Measurements from ENCODE around the gene FOXF1.

FOXF1 gene

DNA sequence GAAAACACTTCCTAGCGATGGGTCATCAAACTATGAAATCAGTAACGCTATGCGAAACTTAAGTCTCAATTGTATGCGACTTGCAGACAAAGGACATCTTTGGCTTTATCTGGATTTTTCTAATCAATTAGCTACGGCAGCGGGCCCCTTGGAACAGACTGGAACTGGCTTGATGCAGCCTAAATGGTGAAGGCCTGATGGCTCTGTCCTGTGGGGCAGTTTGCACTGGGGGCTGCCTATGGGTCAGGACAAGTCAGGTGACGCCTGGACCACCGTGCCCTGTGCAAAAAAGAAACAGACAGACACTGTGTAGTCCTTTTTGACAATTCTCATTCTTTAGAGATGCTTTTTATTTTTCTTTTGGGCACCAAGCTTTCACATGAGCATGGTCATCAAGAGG is 22.7 kb downstream of the FOXF1 start:
- DNase-seq (ENCODE audit: low read depth in 2 of 2), result no peak

- DNase-seq (ENCODE audit: low read depth in 2 of 2), result no peak
These were observed 23.5 kb downstream of the FOXF1 start for GRCh38 chr16:86533767-86534351.

- DNase-seq (ENCODE audit: low read depth in 2 of 2), result no peak
These were observed 24.7 kb downstream of the FOXF1 start for GRCh38 chr16:86534779-86535615.

GRCh38 chr16:86536621-86537020 is 26.3 kb downstream of the FOXF1 start:
- no peak for DNase-seq (ENCODE audit: low read depth in 2 of 2)

DNA sequence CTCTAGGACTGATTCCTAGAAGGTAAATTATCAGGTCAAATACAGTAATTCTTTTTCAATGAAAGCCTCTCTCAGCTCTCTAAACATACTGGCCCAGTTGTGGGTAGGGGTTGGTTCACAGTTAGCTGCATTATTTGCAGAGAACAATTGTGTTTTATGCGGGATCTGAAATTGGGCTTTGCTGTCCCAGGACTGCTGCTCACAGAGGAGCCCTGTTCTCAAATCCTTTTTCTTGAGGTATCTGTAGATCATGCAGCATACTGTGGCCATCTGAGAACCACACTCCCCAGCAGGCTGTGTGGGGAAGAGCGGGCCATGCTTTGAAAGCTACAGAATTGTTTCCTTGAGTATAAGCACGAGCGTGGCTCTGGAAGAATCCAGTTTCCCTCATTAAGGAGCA is 27.2 kb downstream of the FOXF1 start:
- no peak for DNase-seq (ENCODE audit: low read depth in 2 of 2)

- DNase-seq (ENCODE audit: low read depth in 2 of 2), result no peak
These were observed 28.0 kb downstream of the FOXF1 start for GRCh38 chr16:86538196-86538780.

DNA sequence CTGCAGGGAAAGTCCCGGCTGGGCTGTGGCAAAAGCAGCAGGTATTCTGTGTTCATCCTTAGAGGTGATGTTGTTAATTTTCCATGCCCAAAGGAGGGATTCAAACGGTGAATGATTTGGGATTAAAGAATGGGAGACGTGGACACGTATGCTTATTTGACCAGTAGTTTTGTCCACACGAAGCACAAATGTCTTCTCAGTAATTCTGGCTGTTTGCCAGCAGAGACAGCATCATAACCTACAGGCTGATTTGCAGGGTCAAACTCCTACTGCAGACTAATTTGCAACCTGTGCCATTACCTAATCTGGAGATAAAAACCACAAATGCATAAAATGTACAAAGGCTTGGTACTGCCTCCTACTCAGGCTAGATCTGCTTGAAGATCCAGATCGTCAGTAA is 30.6 kb downstream of the FOXF1 start:
- DNase-seq (ENCODE audit: low read depth in 2 of 2), result no peak

- no peak for DNase-seq (ENCODE audit: low read depth in 2 of 2)
These were observed 31.2 kb downstream of the FOXF1 start for GRCh38 chr16:86541560-86541959.

DNA sequence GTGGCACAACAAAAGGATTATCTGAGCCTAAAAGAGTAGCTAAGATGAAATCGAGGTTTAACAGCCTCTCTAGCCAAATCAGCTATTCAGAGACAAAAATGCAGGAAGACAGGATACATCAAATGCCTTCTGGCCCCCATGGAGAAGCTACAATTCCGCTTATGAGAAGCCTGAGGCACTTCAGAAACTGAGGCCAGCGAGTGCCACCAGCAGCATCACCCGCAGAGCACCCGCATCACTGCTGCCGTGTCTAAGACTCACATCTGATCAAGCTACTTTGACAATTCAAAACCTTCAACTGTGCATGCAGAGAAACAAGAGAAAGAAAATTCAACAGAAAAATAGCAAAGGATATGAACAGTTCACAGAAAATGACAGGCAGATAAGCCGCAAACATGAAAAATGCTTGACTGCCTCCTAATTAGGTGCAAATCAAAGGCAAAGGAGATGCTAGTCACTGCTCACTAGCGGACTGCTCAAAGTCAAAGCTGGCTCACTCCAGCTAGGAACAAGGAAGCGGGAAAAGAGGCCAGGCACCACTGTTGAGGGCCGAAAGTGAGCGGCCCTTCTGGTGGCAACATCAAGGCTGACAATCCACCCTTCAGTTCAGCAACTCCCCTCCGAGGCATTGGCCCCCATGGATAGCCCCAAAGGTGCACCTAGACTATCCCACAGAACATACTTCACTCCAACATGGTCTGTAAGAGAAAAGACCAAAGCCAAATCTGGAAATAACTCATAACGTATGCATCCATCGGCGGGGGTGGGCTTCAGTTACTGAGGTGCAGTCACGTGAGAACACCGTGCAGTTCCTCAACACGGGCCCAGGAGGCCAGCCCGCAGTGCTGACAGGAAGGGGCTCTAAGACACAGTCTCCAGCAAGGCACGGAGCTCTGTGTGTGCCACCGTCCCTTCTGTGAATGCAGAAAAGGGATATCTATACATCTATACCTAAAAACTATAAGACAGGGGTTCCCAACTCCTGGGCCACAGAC is 32.7 kb downstream of the FOXF1 start:
- DNase-seq (ENCODE audit: low read depth in 2 of 2), result no peak

GRCh38 chr16:86545481-86545880 is 35.2 kb downstream of the FOXF1 start:
- DNase-seq (ENCODE audit: low read depth in 2 of 2), result no peak

- no peak for DNase-seq (ENCODE audit: low read depth in 2 of 2)
These were observed 35.8 kb downstream of the FOXF1 start for GRCh38 chr16:86545954-86546637.

DNA sequence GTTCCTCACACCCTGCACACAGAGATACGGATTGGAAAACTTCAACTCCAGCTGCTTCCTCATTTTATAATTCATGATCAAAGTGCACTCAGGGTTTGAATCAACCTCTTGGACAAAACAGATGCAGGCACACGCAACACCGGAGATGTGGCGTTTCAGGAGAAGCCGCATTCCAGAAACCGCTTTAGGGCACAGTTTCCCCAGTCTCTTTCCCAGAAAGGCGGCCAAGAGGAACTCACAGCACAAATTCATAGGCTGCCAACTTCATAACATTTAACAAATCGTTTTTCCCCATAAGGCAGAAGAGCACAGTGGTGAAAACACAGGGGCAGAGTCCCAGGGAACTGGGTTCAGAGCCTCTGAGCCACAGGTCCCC is 36.3 kb downstream of the FOXF1 start:
- no peak for DNase-seq (ENCODE audit: low read depth in 2 of 2)

DNA sequence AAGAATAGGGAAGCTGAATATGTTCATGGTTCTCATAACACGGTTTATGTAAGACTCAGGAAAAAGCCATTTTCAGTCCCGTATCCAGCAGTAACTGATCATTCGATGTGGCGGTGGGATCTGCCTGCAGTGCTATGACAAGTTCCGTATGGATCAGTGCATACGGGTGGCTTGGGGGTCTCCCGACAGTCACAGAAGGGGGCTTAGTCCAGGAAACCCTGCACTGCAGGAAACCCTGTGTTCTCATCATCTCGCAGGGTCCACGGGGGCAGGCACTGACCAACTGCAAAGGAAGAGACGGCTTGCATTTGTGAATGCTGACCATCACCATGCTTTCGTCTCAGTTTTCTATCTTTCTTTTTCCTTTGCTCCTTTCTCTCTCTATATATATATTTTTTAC is 37.0 kb downstream of the FOXF1 start:
- DNase-seq (ENCODE audit: low read depth in 2 of 2), result no peak

DNA sequence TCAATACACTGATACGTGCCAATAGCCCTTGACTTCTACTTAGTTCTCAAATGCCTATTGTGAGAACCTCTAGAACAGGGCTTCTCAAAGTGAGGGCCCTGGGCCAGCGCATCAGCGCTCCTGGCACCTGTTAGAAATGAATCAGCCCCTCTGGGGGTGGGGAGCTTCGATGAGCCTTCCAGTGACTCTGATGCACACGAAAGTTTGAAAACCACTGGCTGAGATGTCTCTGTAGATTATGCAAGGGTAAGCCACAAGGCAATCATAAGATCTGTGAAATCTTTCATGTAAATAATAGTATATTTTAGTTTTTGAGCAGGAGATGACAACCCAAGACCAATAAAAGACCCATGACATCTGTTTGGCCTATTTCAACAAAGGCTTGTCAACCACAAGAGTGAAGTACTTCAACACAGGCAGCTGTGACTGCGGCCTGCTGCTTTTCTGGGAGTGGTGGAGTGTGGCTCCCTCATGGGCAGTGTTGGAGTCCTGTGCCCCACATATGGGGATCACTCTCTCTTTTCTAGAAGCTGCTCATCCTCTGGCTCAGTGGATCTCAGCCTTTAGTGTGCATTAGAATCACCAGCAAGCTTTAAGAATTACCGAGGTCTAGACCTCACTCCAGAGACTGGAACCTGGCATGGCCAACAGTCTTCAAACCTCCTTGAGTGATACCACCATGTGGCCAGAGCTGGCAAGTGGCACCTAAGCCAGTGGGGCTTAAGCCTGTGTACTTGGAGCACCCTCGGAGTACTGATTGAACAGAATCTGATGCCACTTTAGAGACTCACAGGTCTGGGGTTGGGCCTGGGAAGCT is 39.0 kb downstream of the FOXF1 start:
- no peak for DNase-seq (ENCODE audit: low read depth in 2 of 2)

DNA sequence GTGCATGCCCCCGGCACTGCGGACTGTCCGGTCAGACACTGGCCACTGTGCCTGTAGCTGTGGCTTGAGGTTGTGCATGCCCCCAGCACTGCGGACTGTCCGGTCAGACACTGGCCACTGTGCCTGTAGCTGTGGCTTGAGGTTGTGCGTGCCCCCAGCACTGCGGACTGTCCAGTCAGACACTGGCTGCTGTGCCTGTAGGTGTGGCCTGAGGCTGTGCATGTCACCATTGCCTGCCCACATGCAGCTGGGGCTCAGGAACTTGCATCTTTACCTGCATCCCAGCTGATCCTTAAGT is 39.5 kb downstream of the FOXF1 start:
- DNase-seq (ENCODE audit: low read depth in 2 of 2), result no peak

DNA sequence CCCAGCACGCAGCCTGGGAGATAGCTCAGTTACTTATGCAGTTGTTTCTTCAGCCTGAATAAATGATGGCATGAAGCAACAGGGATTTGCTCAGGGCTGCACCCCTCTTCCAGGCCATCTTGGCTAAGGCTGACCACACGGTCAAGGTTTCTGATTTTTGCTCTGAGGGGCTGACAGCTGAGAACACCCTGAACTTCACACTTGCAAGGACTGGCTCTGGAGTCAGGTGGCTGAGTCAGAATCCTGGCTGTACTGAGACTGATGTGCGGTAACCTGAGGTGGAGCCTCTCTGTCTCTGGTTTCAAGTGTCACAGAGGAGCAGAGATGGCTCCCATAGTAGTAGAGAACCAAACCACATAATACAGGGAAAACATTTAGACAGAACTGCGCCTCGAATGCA is 40.0 kb downstream of the FOXF1 start:
- DNase-seq (ENCODE audit: low read depth in 2 of 2), result no peak

DNA sequence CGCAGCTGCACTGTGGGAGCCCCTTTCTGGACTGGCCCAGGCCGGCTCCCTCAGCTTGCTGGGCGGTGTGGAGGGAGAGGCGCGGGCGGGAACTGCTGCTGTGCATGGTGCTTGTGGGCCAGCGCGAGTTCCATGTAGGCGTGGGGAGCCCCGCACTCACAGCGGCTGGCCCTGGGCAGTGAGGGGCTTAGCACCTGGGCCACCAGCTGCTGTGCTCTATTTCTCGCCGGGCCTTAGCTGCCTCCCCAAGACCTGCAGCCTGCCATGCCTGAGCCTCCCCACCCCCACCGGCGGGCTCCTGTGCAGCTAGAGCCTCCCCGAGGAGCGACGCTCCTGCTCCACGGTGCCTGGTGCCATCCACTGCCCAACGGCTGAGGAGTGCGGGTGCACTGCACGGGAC is 43.0 kb downstream of the FOXF1 start:
- no peak for DNase-seq (ENCODE audit: low read depth in 2 of 2)

GRCh38 chr16:86554599-86554916 is 44.2 kb downstream of the FOXF1 start:
- no peak for DNase-seq (ENCODE audit: low read depth in 2 of 2)

DNA sequence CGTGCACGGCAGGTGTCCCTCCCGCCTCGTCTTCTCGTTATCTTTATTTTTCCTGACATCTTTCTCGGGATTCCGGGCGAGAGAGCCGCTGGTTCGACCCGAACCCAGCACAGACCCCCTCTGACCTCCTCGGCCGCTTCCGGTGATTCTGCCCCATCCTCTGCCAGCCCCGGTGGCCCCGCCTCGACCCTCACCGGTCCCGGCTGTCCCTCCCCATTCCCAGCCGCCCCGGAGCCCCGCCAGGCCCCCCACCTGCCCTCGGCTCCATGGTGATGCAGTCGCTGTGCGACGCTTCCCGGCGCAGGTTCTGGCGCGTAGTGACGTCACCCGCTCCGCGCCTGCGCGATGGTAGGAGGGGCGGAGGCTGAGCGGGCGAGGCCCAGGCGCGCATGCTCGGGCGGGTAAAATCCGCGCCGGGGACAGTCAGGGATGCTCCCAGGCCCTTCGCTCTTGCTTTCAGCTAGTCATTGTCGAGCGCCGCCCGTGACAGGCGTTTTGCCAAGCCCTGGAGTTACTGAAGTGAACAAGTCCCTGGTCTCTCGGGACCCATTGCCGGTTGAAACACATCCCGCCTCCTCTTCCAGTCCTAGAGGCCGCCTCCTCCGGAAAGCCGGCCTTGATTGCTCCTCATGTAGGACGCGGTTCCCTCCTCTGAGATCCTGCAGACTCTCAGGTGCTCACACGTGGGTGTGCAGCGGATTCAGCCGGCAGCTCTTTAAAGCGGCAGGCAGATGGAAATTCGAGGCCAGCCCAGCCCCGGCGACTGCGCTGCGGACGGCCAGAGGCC is 44.8 kb downstream of the FOXF1 start, which contains the start of gene MTHFSD:
Gene MTHFSD (minus strand): TSS at position 319 of the 787 bp plus-strand sequence. CDS start 51 bp downstream, at position 268.
- peak; percentile 85 to 91 for DNase-seq (ENCODE audit: low read depth in 2 of 2)

GRCh38 chr16:86555704-86556075 is 45.4 kb downstream of the FOXF1 start:
- DNase-seq (ENCODE audit: low read depth in 2 of 2), result no peak

All from stimulated activated CD4-positive, alpha-beta T cell treated with anti-CD3 and anti-CD28 coated beads, Interleukin-15, amount 100 ng/mL, for 48 hours (primary cell).